Measurements from ENCODE around the gene AGAP1. TPM values are rescaled to one million over a fixed set of nuclear protein-coding genes. Genes with fewer than 3 reads are reported as not detected.

Gene AGAP1
- total RNA-seq, 1 donor from 2014 or later = 44.0 TPM

DNA sequence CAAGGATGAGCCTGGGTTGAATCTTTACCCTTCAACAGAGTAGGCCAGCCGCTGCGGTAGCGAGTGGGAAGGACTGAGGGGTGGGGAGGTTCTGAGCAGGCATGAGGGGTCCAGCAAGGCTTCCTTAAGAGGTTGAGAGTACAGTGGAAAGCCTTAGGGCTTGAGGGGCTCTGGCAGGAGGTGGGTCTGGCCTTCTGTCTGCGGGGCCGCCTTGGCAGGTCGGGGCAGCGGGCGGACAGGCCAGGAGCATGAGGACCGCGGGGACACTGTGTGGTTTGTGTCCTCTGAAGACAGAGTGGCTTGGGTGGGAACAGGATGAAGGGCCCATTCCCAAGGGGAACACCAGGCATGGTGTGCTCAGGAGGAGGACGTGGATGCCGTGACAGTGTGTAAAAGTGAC lies 250.3 kb downstream of the AGAP1 start:
- H3K27ac Mint-ChIP-seq = no peak overlapping the region
- H3K4me3 Mint-ChIP-seq = no peak overlapping the region
- H3K27me3 Mint-ChIP-seq (ENCODE audit: low read depth) = no peaks in the 10 kb centered on the region
- no peaks in the 10 kb centered on the region for H3K4me1 Mint-ChIP-seq
- peaks cover 17% of the 10 kb centered on the region for H3K36me3 Mint-ChIP-seq
- DNase-seq (ENCODE audit: low spot score in 2 of 2, unreplicated experiment in 2 of 2) = no peak
- H3K9me3 Mint-ChIP-seq = no peaks in the 10 kb centered on the region
- TF ChIP-seq, protein P1, sequence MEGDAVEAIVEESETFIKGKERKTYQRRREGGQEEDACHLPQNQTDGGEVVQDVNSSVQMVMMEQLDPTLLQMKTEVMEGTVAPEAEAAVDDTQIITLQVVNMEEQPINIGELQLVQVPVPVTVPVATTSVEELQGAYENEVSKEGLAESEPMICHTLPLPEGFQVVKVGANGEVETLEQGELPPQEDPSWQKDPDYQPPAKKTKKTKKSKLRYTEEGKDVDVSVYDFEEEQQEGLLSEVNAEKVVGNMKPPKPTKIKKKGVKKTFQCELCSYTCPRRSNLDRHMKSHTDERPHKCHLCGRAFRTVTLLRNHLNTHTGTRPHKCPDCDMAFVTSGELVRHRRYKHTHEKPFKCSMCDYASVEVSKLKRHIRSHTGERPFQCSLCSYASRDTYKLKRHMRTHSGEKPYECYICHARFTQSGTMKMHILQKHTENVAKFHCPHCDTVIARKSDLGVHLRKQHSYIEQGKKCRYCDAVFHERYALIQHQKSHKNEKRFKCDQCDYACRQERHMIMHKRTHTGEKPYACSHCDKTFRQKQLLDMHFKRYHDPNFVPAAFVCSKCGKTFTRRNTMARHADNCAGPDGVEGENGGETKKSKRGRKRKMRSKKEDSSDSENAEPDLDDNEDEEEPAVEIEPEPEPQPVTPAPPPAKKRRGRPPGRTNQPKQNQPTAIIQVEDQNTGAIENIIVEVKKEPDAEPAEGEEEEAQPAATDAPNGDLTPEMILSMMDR (IDR thresholded peaks at IDR 0.05; ENCODE audit: unreplicated experiment) = no peak

DNA sequence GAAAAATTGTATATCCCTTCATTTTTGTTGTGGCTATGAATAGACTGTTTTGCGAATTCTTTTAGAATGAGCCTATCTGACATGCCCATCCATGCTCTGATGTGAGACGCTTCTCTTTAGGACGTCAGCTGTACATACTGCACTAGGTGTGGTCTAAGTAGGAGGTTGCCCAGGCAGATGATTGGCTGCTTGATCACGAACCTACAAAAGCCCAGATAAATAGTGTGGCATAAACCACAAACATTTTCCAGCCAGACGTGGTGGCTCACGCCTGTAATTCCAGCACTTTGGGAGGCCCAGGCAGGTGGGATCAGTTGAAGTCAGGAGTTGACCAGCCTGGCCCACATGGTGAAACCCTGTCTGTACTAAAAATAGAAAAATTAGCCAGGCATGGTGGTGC lies 251.8 kb downstream of the AGAP1 start:
- Mint-ChIP-seq H3K4me1 (peaks cover 4% of the 10 kb centered on the region), H3K36me3 (peaks cover 17% of the 10 kb centered on the region), H3K27ac (no peak overlapping the region), H3K27me3 (ENCODE audit: low read depth) (no peaks in the 10 kb centered on the region), H3K4me3 (no peak overlapping the region), H3K9me3 (no peaks in the 10 kb centered on the region)
- TF ChIP-seq, protein P1 (IDR thresholded peaks at IDR 0.05; ENCODE audit: unreplicated experiment) = no peak
- no peak for DNase-seq (ENCODE audit: low spot score in 2 of 2, unreplicated experiment in 2 of 2)

DNA sequence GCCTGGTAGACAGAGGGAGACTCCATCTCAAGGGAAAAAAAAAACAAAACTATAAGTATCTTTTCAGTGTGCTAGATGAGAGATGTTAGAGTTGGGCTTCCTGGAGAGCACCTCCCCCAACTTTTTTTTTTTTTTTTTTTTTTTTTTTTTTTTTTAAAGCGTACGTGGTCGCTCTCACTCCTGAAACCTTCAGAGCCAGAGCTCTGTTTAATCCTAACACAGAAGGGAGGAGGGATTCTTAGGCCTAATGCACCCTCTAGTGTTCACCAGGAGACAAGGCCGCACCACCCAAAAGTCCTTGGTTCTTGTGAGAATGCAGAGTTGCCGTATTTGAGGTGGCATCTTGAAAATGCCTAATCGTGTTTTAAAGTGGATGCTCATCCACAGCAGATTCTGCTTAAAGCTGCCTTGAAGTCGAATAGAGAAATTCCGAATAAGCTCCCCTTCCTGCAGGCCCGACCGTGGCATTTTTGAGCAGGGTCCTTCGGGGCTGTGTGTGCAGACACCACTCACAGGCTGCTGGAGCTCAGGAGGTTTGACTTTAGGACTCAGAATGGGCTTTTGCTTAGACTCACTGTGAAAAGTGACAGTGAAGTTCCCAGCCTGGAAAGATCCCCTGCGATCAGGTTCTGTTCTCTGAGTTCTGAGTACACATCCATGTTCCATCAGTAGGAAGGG lies 252.6 kb downstream of the AGAP1 start:
- Mint-ChIP-seq H3K4me3 (no peak overlapping the region), H3K4me1 (peaks cover 4% of the 10 kb centered on the region), H3K27ac (no peak overlapping the region), H3K9me3 (no peaks in the 10 kb centered on the region), H3K36me3 (peaks cover 14% of the 10 kb centered on the region), H3K27me3 (ENCODE audit: low read depth) (no peaks in the 10 kb centered on the region)
- peak in 1 of 2 experiments; percentile 69 for DNase-seq (ENCODE audit: low spot score in 2 of 2, unreplicated experiment in 2 of 2)
- TF ChIP-seq, protein P1 (IDR thresholded peaks at IDR 0.05; ENCODE audit: unreplicated experiment) = peak; percentile 57

DNA sequence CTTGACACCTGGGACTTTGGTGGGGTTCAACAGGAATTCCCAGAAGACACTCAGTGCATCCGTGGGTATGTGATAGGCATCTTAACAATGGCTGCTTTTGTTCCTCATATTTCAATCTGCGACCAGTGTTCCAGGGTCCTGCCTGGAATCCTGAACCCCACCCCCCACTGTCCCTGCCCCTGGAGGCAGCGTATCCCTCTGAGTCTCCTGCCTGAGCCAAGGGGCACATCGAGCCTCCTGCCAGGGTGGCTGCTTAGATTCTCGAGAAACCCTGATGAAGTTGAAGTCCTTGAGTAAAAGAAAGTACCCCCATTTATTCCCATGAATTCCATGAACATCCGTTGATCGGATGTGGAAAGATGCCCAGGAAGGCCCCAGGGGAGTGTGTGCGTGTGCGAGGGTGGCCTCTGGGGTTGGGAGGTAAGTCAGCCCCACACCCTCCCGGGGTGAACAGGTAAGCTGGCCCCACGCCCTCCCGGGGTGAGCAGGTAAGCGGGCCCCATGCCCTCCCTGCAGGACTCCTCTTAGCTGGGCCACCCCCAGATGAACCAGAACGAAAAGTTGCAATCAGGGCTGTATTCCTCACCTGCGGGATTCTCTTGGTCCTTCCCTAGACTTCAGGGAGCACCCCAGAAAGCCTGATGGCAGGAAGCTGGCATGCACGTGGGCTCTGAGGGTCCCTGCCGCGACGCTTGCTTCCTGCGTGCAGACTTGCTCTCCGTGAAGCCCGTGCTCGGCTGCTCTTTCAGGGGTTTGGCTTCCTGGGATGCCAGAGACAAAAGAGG lies 253.3 kb downstream of the AGAP1 start:
- peaks cover 4% of the 10 kb centered on the region for H3K4me1 Mint-ChIP-seq
- H3K36me3 Mint-ChIP-seq = peaks cover 14% of the 10 kb centered on the region
- TF ChIP-seq, protein P1 (IDR thresholded peaks at IDR 0.05; ENCODE audit: unreplicated experiment) = no peak
- no peaks in the 10 kb centered on the region for H3K27me3 Mint-ChIP-seq (ENCODE audit: low read depth)
- DNase-seq (ENCODE audit: low spot score in 2 of 2, unreplicated experiment in 2 of 2) = no peak
- no peak overlapping the region for H3K27ac Mint-ChIP-seq
- H3K9me3 Mint-ChIP-seq = no peaks in the 10 kb centered on the region
- H3K4me3 Mint-ChIP-seq = no peak overlapping the region

DNA sequence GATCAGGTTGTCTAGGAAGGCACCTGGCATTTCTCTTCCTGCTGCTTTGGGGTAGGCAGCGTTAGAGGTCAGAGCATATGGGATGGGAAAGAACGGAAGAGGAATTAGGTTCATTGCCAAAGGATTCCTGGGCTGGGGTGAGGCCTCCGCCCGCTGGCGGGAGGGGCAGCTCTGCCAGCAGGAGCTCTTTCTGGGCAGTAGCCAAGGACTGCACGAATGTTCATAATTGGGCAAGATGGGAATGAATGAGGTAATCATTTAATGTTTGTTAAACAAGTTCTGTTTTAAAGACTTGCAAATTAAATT lies 253.9 kb downstream of the AGAP1 start:
- TF ChIP-seq, protein P1 (IDR thresholded peaks at IDR 0.05; ENCODE audit: unreplicated experiment) = no peak
- Mint-ChIP-seq H3K27ac (no peak overlapping the region), H3K27me3 (ENCODE audit: low read depth) (no peaks in the 10 kb centered on the region), H3K36me3 (peaks cover 14% of the 10 kb centered on the region), H3K4me1 (peaks cover 4% of the 10 kb centered on the region), H3K4me3 (no peak overlapping the region), H3K9me3 (no peaks in the 10 kb centered on the region)
- DNase-seq (ENCODE audit: low spot score in 2 of 2, unreplicated experiment in 2 of 2) = no peak

All from mesothelial cell of epicardium (in vitro differentiated cells).